DMS79 treated with DMSO at 0.1 percent for 48 hours (cell line): Measurements from ENCODE around the gene DCLRE1B.

Experiments used
- DNase-seq: peaks from one replicate; lab custom pipeline; 2025; lab: John Stamatoyannopoulos, UW

The DCLRE1B gene

DNA sequence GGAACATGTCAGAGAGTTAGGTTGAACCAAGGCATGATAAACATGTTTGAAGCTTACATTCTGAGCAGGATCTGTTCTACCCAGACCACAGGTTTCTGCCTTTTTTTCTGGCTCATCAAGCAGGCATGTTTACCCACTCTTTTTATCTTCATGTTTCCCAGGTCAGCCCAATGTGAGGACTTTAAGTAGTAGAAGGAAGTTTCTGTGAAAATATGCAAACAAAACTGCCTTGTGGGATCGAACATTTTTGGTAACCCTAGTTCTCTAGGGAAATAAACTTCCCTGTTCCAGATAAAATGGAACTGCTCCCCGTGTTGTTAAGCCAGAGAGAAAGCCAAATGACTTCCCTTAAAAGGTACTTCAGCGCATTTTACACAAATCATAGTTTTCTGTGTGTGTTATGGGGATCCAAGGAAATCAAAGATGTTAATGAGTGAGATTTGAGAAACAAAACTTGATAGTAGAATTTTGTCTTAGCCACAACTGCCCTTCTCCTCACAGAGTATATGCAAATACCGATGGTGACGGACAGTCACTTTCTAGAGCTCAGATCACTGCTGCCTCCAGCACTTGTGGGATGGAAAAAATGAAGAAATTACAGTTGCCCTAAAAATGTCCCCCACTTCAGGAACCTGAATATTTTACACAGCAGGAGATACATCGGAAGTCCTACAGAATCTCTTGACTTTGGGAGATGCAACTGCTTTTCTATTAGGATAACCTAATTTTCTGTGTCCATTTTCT, 23.2 kb downstream of the DCLRE1B start:
- DNase-seq = no peak

DNA sequence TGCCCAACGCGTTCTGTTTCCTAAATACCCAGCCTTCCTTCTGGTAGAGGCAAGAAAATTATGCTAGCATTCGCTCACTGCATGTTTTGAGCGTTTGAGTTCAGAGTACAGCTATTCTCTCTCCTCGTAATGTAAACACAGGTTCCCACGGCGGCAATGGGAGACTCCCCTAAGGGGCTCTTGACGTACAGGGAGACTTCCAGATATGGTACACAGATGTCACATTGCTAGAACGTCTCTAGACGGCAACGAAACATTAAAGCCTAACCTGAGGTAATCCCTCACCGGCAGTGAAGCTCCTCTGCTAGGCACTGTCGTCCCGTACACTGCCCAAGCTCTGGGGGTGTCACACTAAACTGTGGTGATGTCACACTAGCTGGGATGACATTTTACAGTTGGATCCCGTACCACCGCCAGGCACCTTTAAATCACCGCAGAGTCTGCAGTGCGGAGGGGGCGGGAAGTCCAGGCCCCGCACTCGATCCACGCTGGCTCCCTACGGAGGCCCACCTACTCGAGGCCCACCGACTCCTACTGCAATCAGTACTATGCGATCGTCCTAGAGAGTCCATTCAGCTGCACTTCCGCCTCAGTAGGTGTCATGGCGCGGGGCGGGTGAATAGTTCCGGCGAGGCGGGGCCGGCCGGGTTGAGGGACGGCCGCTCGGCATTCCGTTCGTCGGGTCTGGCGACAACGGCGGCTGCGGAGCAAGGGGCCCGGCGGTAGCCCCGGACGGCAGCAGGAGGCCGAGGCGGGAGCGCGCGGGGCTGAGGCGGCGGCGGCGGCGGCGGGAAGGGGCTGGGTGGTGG, 24.0 kb downstream of the DCLRE1B start, which contains the start of gene HIPK1:
Gene HIPK1, plus strand, starts transcription at position 384 of the 809 bp plus-strand sequence.
- peak; percentile 92 for DNase-seq

DNA sequence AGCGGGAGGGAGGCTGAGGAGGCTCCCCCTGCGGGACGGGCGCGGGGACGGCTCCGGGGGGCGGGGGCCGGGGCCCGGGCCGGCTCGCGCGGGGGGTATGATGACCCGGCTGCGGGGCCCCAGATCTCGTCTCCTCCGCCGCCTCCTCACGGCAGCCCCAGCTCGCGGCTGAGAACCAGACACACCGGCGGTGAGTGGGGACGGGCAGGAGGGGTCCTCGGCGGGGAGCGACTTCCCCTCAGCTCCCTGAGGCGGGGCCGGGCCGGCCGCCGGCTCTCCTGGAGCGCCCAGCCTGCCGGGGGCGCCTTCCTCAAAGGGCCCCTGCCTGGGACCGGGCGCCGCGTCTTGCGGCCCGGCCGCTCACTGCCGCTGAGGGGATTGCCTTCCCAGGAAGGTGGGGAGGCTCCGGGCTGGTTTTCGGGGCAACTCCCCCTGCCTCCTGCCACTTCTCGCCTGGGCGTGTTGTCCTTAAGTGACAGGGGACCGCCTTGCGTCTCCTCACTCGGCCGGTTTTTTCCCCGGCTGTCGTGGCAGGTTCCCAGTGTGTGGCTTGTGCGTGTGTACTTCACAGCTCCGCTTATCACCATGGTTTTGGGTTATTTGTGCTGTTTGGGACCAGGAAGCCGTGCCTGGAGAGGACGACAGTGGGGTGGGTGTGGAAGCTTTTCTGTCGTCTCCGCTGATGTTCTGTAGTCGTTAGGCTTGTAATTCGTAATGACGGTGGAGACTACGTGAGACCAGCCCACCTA, 24.8 kb downstream of the DCLRE1B start:
- no peak for DNase-seq

DNA sequence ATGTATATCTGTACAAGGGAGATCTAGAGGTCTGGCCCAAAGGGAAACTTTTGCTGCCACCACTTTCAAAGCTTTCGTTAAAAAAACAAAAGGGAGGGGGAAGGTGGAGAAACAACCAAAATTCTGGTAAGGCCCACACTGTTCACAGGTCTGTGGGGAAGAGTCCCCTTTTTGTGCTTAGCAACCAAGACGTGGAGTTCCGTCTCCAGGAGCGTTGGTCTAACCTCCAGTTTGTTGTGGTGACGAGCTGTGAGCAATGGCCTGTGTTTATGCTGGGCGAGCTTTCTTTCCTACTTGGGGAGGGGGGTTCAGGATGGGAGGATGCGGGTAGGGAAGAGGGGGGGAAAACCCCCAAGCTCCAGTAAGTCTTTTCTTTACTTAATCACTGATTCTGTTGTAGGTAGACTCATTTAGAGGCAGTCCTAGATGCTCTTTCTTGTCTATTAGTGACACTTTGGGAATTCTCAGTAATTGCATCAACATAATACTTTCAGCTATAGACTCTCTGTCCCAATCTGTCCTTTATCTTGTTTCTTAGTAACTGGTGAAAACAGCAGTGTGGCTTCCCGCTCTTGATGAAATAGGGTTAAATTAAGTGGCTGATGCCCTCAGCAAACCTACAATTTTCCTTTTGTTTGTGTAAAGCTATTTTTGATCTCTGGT, 25.5 kb downstream of the DCLRE1B start:
- DNase-seq = no peak

DNA sequence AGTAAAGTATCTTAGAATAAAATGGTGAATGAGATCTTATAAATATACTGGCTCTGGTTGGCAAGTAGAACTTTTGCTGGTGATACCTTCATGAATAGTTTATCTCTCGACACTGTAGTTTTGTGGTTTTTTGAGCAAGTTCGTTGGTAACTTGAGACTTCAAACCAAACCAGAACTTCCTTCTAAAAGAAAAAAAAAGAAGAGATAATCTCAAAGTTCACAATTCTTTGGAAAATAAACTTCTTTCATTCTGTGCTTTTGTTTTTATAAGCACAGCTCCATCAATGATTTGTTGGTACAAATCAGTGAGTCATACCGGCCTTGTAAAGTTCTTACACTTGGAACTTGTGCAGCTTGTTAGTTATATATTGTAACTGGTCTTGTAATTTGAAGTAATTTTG, 26.3 kb downstream of the DCLRE1B start:
- no peak for DNase-seq

- no peak for DNase-seq
These were observed 28.9 kb downstream of the DCLRE1B start for GRCh38 chr1:113934006-113934405.

DNA sequence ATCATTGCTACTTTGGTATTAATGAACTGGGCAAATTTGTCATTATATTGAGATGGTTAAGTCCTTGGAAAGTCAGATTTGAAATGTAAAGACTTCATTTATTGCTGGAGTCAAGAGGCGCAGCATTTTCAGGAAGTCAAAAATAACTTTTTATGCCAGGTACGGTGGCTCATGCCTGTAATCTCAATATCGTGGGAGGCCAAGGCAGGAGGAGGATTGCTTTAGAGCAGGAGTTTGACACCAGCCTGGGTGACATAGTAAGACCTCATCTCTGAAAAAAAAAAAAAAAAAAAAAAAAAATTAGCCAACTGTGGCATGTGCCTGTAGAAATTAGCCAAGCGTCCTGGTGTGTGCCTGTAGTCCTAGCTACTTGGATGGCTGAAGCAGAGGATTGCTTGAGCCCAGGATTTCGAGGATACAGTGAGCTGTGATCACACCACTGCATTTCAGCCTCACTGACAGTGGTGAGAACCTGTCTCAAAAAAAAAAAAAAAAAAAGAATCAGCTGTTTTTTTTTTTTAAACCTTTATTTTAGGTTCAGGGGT, 29.5 kb downstream of the DCLRE1B start:
- no peak for DNase-seq

DNA sequence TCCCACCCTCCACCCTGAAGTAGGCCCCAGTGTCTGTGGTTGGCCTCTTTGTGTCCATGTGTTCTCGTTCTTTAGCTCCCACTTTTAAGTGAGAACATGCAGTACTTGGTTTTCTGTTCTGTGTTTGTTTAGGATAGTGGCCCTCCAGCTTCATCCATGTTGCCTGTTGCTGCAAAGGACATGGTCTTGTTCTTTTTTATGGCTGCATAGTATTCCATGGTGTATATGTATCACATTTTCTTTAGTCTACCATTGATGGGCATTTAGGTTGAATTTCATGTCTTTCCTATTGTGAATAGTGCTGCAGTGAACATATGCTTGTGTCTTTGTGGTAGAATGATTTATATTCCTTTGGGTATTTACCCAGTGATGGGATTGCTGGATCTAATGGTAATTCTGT, 30.1 kb downstream of the DCLRE1B start:
- no peak for DNase-seq

GRCh38 chr1:113935970-113936369, 30.8 kb downstream of the DCLRE1B start:
- DNase-seq = no peak

DNA sequence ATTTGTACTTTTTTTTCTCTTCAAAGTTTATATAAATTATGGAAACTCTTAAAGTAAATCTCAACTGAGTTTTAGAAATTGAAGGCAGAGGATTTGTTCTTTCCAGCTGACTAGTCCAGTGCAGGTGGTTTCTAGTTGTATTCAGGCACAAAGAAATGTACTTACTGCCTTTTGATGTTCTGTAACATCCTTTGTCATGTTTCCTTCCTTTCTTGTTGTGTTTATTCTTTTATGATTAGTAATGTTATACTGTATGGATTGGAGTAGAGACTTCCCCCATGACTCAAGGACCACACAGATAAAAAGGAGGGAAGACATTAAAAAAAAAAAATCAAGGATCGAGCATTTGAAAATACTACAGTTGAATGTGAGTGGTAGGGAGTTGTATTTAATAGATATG, 32.0 kb downstream of the DCLRE1B start:
- no peak for DNase-seq

- DNase-seq = no peak
These were observed 33.1 kb downstream of the DCLRE1B start for GRCh38 chr1:113938192-113938591.

GRCh38 chr1:113940365-113941244, 35.5 kb downstream of the DCLRE1B start:
- DNase-seq = no peak

DNA sequence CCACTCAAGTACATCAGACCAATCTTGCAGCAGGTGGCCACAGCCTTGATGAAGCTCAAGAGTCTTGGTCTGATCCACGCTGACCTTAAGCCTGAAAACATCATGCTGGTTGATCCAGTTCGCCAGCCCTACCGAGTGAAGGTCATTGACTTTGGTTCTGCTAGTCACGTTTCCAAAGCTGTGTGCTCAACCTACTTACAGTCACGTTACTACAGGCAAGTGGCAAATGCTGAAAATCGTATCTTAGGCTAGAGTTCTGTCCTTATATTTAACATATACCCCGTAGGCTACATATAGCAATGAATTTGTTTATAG, 36.1 kb downstream of the DCLRE1B start:
- DNase-seq = no peak

DNA sequence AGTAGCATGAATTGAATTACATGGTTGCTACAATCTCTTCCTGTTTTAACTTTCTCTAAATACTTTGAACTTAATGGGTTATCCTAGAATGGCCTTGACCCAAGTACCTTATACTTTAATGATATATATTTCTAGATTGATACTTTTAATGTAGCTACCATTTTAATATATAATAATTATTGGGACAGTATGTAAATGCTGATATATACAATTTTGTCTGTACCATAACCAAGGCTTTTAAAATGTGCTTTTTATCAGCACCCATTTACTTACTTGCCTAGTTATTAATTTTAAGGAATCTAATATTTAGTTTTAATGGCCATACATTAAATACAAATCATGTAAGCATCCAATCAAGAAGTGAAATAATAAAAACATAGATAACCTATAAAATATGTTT, 37.4 kb downstream of the DCLRE1B start:
- no peak for DNase-seq

DNA sequence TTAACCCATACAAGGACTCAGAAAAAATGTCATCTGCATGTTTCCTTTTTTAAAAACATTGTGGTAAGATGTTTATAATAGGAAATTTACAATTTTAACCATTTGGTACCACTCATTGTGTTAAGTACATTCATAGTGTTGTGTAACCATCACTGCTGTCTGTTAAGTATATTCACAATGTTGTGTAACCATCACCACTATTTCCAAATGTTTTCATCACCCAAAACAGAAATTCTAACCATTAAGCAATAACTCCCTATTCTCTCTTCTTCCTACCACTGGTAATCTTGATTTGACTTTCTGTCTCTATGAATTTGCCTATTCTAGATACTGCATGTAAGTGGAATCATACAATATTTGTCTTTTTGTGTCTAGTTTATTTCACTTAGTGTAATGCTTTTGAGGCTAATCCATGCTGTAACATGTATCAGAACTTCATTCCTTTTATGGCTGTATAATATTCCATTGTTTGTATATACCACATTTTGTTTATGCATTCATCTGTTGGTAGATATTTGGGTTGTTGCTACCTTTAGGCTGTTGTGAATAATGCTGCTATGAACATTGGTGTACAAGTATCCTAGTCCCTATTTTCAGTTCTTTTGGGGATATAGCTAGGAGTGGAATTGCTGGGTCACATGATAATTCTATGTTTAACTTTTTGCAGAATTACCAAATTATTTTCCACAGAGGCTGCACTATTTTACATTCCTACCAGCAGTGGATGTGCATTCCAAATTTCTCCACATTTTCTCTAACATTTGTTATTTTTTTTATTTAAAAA, 38.1 kb downstream of the DCLRE1B start:
- no peak for DNase-seq

DNA sequence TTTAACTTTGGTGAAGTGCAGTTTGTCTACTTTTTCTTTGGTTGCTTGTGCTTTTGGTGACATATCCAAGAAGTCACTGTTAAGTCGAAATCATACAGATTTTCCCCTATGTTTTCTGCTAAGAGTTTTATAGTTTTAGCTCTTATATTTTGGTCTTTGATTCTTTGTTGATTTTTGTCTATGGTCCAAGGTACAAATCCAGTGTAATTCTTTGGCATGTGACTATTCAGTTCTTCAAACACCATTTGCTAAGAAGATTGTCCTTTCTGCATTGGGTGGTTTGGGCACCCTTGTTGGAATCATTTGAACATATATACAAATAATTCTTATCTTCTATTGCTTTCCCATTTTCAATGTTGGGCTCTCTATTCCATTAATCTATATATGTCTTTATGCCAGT, 40.2 kb downstream of the DCLRE1B start:
- no peak for DNase-seq

GRCh38 chr1:113946112-113946511, 41.0 kb downstream of the DCLRE1B start:
- no peak for DNase-seq

DNA sequence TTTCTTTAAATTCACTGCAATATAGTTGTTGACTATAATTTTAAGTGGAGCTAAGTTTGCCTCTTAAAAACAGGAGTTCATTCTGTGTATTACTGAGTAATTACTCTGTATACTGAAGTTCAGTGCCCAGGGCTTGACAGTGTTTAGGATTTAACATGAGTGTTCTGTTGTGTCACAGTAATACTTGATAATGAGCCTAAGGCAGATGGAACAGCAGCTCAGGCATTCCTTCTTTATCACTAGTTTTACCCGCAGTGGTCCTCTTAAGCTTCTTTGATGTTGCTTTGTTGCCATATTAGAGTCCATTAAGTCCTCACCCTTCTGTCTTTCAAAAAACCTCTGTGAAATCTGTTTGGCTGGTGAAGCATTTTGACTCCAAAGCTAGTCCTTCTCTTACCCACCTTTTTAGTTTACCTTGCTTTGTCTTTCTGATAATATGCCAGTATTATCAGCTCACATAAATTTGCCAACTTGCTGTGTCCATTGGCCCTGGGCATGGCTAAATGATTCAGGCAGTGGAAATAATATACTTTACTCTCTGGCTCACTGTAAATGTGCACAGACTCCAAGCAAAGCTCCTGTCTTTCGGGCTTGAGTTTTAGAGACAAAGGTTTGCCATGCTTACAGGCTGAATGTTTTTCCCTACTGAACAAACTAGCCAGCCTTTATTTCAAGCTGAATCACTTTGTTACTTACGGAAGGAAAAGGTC, 41.7 kb downstream of the DCLRE1B start:
- no peak for DNase-seq

- DNase-seq = no peak
These were observed 42.4 kb downstream of the DCLRE1B start for GRCh38 chr1:113947388-113948107.
